Activated CD4-positive, alpha-beta T cell treated with anti-CD3 and anti-CD28 coated beads for 1 hour (primary cell): ENCODE data around the gene KRT10.
"Not testable (repeated sequence)": the region's sequence is repeated elsewhere in the genome, so short reads cannot be mapped to it uniquely, and the experiment has no call there.

ENCODE experiments used
- DNase-seq: peaks from one replicate; pipeline ENCODE4 v3.0.0-alpha.2; 2020

Gene KRT10

GRCh38 chr17:40832840-40833239 is 10.4 kb upstream of the KRT10 start:
- DNase-seq = no peak

- no peak for DNase-seq
Measured at GRCh38 chr17:40830085-40830776, 7.8 kb upstream of the KRT10 start.

DNA sequence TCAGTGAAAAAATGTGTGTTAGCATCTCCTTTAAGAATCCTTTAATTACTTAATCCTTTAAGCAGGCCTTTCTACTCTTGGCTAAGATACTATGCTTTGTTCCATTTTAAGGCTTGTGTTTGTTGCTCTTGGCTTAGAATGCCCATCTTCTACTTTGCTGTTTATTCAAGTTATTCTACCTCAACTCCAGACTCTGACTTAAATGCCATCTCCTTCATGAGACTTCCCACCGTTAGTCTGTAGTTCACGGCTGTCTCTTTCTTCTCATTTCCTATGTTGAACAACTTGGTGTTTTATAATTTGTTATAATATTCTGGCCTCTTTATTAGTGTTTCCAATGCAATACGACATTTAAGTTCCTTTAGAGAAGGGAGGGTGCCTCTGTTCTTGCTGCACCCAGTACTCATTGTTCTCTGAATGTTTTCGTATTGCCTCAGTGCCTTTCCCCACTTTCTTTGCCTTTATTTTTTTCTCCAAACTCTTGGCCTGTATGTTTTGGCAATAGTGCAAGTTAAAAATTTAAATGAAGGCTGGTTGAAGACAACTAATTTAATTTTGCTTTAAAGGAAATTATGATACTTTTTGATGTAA is 6.1 kb upstream of the KRT10 start:
- no peak for DNase-seq

DNA sequence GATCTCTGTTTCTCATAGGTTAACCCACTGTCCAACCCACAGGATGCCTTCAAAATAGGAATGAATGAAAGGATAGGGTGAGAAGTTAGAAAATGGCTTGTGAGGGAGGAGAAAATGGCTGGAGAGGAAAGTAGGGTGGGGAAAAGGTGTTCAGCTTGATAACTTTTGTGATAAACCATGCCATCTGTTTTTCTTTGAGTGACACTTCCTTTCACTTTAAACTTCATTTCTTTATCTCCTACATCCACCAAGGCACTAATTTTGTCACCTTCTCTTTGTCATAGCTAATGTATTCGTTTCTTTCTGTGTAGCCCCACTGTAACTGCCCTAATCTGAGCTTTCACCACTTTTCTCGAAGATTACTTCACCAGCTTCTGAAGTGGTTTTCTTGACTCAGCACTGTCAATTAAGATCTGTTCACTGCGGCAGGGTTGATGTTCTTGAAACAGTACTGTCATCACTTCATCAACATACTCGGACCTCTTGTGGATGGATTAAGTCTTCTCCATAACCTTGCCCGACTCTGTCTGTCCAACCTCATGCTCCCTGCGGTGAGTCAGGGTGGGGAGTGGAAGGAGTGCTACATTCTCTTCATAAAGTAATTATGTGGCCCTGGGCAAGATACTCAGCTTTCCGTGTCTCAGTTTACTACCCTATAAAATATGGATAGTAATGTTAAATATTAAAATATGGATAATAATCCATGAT is 5.5 kb upstream of the KRT10 start:
- no peak for DNase-seq

GRCh38 chr17:40825599-40825998 is 3.2 kb upstream of the KRT10 start:
- no peak for DNase-seq

DNA sequence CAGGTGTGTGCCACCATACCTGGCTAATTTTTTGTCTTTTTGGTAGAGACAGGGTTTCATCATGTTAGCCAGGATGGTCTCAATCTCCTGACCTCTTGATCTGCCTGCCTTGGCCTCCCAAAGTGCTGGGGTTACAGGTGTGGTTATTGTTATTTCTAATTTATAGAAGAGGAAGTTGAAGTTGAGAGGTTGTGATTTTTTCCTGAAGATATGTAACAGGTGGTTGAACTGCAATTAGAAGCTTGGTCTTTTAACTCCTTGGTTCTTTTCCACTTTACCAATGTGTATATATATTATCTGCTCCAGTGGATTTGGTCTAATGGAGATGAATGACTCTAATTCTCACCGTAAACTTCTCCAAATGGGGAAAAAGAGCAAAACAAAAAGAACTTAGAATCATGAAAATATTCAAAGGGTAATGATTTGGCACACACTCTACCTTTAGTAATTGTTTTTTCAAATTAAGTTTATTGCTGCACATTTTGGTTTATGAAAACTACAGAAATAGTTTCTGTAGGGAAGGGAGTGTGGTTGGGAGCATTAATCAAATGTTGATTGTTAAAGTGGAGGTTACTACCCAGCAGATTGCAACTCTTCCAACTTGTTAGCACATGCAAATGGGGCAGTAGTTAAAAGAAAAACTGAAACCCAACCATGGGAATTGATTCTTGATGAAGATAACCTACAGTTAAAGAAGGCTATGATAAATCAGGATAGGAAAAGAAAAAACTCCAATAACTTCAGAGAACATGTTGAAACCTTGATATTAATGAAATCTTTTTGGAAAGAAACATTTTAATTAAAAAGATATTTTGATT is 1.8 kb upstream of the KRT10 start:
- DNase-seq = no peak

GRCh38 chr17:40821536-40821935 is 878 bp downstream of the KRT10 start:
- DNase-seq = no peak

- DNase-seq = no peak
Measured at GRCh38 chr17:40820228-40820838, 2.1 kb downstream of the KRT10 start.

- DNase-seq = no peak
Measured at GRCh38 chr17:40819528-40820125, 2.8 kb downstream of the KRT10 start.

DNA sequence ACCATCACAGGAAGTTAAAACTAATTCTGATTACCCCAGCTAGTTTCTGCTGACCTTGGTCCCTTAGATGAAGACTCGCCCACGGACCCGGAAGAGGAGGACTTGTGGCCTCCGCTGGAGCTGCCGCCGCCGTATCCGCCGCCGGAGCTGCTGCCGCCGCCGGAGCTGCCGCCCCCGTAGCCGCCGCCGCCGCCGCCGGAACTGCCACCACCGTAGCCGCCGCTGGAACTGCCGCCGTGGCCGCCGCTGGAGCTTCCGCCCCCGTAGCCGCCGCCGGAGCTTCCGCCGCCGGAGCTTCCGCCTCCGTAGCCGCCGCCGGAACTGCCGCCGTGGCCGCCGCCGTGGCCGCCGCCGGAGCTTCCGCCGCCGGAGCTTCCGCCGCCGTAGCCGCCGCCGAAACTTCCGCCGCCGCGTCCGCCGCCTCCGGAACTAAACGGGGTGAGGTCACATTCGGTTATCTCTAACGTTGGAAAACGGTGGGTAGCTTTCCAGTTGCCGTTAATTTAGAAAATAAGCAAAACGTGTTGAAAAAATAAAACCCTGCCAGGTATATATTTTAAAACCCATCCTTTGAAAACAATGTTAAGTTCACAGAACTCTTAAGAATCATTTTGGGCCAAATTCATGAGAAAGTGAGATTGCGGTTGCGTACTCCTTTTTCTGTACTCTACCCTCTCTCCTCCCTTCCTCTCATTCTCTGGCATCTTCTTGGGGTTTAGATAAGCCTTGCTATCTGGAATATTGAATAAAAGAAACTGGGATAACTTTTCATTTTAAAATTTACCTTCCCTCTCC is 3.5 kb downstream of the KRT10 start:
- peak; percentile 81 for DNase-seq

DNA sequence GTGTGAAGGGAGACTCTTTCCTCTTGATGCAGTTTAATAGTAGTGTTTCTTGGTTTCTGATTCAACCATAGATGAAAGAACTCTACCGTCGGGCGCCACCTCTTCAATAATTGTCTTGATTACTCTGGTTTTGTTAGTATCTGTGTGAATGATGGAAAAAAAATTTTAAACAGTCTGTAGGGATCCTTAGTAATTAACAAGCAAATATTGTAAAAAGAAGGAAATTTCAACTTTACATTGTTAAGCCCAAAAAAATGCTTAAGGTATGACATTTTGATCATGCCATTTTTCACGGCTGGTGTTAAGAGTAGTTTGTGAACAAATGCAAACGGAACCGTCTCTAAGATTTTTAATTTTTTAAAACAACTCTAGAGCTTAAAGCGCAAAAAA is 4.1 kb downstream of the KRT10 start:
- no peak for DNase-seq

- no peak for DNase-seq
Measured at GRCh38 chr17:40817103-40817682, 5.2 kb downstream of the KRT10 start.

GRCh38 chr17:40816569-40816968 is 5.8 kb downstream of the KRT10 start:
- DNase-seq = no peak

DNA sequence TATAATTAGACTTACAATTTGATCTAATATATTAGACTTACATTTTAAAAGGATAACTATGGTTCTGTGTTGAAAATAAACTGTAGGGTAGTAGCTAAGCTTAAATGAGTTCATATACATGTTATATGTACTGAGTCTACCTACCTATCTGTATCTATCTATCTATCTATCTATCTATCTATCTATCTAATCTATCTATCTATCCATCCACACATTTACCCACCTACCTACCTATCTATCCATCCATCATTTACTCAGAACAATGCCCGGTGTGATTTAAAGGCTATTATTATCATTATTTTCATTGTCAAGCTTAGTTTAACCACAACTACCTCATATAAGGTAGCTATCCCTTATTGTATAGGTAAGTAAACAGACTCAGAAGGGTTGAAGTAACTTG is 7.0 kb downstream of the KRT10 start:
- no peak for DNase-seq

- DNase-seq = not testable (repeated sequence)
Measured at GRCh38 chr17:40814657-40815056, 7.8 kb downstream of the KRT10 start.

GRCh38 chr17:40813804-40814203 is 8.6 kb downstream of the KRT10 start:
- DNase-seq = no peak

- DNase-seq = no peak
Measured at GRCh38 chr17:40812639-40813038, 9.8 kb downstream of the KRT10 start.

- no peak for DNase-seq
Measured at GRCh38 chr17:40810494-40810893, 11.9 kb downstream of the KRT10 start.

DNA sequence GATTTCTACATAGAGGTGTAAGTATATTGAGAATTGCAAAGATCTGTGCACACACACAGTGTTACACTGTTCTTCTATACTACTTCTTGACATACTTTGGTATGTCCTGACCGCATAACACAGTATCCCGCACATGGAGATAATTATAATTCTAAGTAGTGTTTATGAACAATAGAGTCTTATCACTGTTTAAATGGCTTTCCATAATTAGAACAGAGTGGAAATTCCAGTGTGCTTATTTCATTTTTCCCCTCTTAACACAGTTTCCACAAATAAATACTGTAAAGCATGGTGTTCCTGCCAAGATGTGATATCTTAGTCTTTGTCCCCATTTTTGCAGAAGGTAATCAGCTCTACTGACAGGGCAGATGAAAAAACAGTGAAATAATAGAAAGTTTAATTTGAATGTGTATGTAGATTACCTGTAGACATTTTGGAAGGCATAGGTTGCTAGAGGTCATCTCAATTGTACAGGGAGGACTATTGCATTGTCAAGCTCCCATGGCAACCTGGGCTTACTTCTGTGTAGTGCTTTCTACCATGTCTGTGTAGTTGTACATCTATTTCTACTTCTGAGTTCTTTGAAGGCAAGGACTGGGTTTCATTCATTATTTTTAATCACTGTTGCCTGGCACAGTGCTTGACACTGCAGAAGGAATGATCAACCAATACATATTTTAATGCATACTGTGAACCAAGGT is 12.5 kb downstream of the KRT10 start:
- DNase-seq = no peak

DNA sequence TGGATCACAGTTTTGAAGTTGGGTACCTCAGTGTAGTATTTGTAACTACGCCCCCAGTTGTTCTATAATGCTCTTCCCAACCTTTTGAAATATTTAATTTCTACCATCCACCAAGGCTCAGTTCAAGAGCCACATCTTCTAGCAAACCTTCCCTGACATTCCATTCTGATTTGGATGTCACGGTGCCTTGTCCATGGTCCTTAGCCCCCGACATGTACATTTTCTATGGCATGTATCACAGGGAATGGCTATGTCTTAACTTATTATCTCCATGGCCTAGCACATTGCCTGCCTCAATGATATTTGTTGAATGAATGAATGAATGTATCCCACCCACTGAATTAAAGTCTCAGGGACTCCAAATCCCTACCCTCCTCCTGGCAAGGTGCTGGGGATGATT is 16.3 kb downstream of the KRT10 start:
- DNase-seq = no peak

DNA sequence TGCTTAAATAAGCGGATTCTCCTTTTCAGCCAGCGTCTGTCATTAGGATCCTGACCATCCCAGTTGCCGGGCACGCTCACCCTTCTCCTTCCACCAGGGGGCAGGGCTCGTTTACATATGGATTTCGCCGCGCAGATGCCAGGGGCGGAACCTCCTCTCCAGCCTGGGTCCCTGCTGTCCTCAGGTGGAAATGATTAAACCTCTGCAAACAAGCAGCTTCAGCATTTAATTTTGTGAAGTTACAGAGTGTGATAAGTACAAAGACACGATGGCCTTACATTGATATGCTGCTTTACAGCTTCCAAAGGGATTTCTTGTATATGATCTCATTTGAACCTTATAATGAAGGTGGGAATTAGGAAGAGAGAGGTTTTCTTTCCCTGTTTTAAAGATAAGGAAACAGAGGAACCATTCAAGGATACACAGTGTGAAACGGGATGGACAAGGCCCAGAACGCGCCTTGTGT is 18.8 kb downstream of the KRT10 start:
- DNase-seq = peak; percentile 62
